Loucy (cell line): ENCODE data around the gene PCDHB6.
"Not testable (repeated sequence)": the region's sequence is repeated elsewhere in the genome, so short reads cannot be mapped to it uniquely, and the experiment has no call there.

Experiments
- H2AFZ ChIP-seq: fragments of 200-600 bp; sonication (generic); 2 replicates; pipeline ENCODE4 v1.6.0; 2016; ENCODE audit warnings: antibody characterized with exemption, mild to moderate bottlenecking, low read length, moderate library complexity
- H3F3A ChIP-seq: fragments of 200-600 bp; 2 replicates; pipeline ENCODE4 v1.6.0; 2016; ENCODE audit warnings: antibody characterized with exemption, low read depth, mild to moderate bottlenecking
- H3K27me3 ChIP-seq: fragments of 200-600 bp; sonication (generic); 2 replicates; pipeline ENCODE4 v1.6.1; 2014; ENCODE audit warnings: low read length, mild to moderate bottlenecking; ENCODE audit not compliant: insufficient read depth, poor library complexity, severe bottlenecking
- H3K36me3 ChIP-seq: fragments of 200-600 bp; sonication (generic); 2 replicates; pipeline ENCODE4 v1.6.1; 2016; ENCODE audit warnings: low read length; ENCODE audit not compliant: insufficient read depth
- H3K4me1 ChIP-seq: fragments of 200-600 bp; sonication (generic); 2 replicates; pipeline ENCODE4 v1.5.1; 2014; ENCODE audit warnings: low read length, mild to moderate bottlenecking; ENCODE audit not compliant: insufficient read depth, poor library complexity, severe bottlenecking
- H3K4me2 ChIP-seq: fragments of 200-600 bp; sonication (generic); 2 replicates; pipeline ENCODE4 v1.6.0; 2014; ENCODE audit warnings: antibody characterized with exemption, low read length, low read depth, mild to moderate bottlenecking; ENCODE audit not compliant: poor library complexity, severe bottlenecking
- H3K4me3 ChIP-seq: fragments of 200-600 bp; sonication (generic); 2 replicates; pipeline ENCODE4 v1.5.1; 2014; ENCODE audit warnings: low read length, mild to moderate bottlenecking, mixed read lengths; ENCODE audit not compliant: poor library complexity, severe bottlenecking
- H3K79me2 ChIP-seq: fragments of 200-600 bp; sonication (generic); 2 replicates; pipeline ENCODE4 v1.6.1; 2014; ENCODE audit warnings: low read length; ENCODE audit not compliant: insufficient read depth
- H3K9ac ChIP-seq: fragments of 200-600 bp; sonication (generic); 2 replicates; pipeline ENCODE4 v1.6.0; 2014; ENCODE audit warnings: mild to moderate bottlenecking, low read depth, low read length, moderate library complexity; ENCODE audit not compliant: poor library complexity, severe bottlenecking
- H3K9me2 ChIP-seq: fragments of 200-600 bp; sonication (generic); replicated peaks from 2 replicates; pipeline ENCODE4 v1.6.1; 2016; ENCODE audit warnings: low read depth, low read length, mixed read lengths
- H3K9me3 ChIP-seq: fragments of 200-600 bp; sonication (generic); 2 replicates; pipeline ENCODE4 v1.6.1; 2014; ENCODE audit warnings: mild to moderate bottlenecking, antibody characterized with exemption, low read length, low read depth; ENCODE audit not compliant: insufficient read depth
- H4K20me1 ChIP-seq: fragments of 200-600 bp; sonication (generic); 2 replicates; pipeline ENCODE4 v1.6.0; 2014; ENCODE audit warnings: antibody characterized with exemption, low read length, mild to moderate bottlenecking; ENCODE audit not compliant: insufficient read depth, poor library complexity, severe bottlenecking
- EZH2phosphoT487 ChIP-seq: fragments of 200-600 bp; IDR thresholded peaks from 2 replicates; pipeline ENCODE4 v1.6.1; 2018; ENCODE audit warnings: antibody characterized with exemption, mild to moderate bottlenecking, moderate library complexity, borderline replicate concordance
- TF ChIP-seq, protein P1 (sequence below): fragments of 200-600 bp; sonication (generic); conservative IDR thresholded peaks from 2 replicates; pipeline ENCODE4 v1.5.1; 2014; ENCODE audit warnings: mild to moderate bottlenecking, antibody characterized with exemption, low read length

PCDHB6 gene

DNA sequence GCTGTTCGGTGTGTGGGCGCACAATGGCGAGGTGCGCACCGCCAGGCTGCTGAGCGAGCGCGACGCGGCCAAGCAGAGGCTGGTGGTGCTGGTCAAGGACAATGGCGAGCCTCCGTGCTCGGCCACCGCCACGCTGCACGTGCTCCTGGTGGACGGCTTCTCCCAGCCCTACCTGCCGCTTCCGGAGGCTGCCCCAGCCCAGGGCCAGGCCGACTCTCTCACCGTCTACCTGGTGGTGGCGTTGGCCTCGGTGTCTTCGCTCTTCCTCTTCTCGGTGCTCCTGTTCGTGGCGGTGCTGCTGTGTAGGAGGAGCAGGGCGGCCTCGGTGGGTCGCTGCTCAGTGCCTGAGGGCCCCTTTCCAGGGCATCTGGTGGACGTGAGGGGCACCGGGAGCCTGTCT, 30.0 kb downstream of the PCDHB6 start:
- not testable (repeated sequence) for H2AFZ ChIP-seq, H4K20me1 ChIP-seq, H3K79me2 ChIP-seq, H3K4me3 ChIP-seq, H3K9me3 ChIP-seq, H3K9me2 ChIP-seq, H3K4me1 ChIP-seq, H3F3A ChIP-seq, H3K27me3 ChIP-seq, H3K36me3 ChIP-seq, H3K4me2 ChIP-seq, H3K9ac ChIP-seq

GRCh38 chr5:141180313-141180712, 30.5 kb downstream of the PCDHB6 start:
- H3K36me3 ChIP-seq, result no peaks in the 10 kb centered on the region

GRCh38 chr5:141182248-141182647, 32.4 kb downstream of the PCDHB6 start, which contains the start of gene PCDHB16:
PCDHB16 (plus strand) TSS chr5:141182387; CDS start chr5:141182560, 173 bp downstream.
- Histone ChIP-seq H2AFZ (no peak within 1 kb of the TSS), H3K36me3 (no peaks in the 10 kb centered on the region), H3K9ac (no peak within 1 kb of the TSS), H3K9me2 (no peaks in the 10 kb centered on the region), H3F3A (no peaks in the 10 kb centered on the region), H3K4me2 (no peak within 1 kb of the TSS), H3K27me3 (no peaks in the 10 kb centered on the region), H4K20me1 (no peaks in the 10 kb centered on the region), H3K4me1 (no peaks in the 10 kb centered on the region), H3K9me3 (no peaks in the 10 kb centered on the region), H3K79me2 (no peaks in the 10 kb centered on the region), H3K4me3 (no peak within 1 kb of the TSS)
- TF ChIP-seq EZH2phosphoT487, result no peak
- TF ChIP-seq, protein P1, sequence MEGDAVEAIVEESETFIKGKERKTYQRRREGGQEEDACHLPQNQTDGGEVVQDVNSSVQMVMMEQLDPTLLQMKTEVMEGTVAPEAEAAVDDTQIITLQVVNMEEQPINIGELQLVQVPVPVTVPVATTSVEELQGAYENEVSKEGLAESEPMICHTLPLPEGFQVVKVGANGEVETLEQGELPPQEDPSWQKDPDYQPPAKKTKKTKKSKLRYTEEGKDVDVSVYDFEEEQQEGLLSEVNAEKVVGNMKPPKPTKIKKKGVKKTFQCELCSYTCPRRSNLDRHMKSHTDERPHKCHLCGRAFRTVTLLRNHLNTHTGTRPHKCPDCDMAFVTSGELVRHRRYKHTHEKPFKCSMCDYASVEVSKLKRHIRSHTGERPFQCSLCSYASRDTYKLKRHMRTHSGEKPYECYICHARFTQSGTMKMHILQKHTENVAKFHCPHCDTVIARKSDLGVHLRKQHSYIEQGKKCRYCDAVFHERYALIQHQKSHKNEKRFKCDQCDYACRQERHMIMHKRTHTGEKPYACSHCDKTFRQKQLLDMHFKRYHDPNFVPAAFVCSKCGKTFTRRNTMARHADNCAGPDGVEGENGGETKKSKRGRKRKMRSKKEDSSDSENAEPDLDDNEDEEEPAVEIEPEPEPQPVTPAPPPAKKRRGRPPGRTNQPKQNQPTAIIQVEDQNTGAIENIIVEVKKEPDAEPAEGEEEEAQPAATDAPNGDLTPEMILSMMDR, result no peak

More at GRCh38 chr5:141180313-141180712, 30.5 kb downstream of the PCDHB6 start:
- H3K79me2 ChIP-seq, result no peaks in the 10 kb centered on the region
- no peak overlapping the region for H3K4me2 ChIP-seq
- H2AFZ ChIP-seq, result no peak overlapping the region
- no peaks in the 10 kb centered on the region for H4K20me1 ChIP-seq
- H3K4me3 ChIP-seq, result no peak overlapping the region
- H3K9ac ChIP-seq, result no peak overlapping the region
- H3K9me2 ChIP-seq, result no peaks in the 10 kb centered on the region
- H3F3A ChIP-seq, result no peaks in the 10 kb centered on the region
- no peaks in the 10 kb centered on the region for H3K27me3 ChIP-seq
- no peaks in the 10 kb centered on the region for H3K4me1 ChIP-seq
- TF ChIP-seq, protein P1, result no peak
- TF ChIP-seq EZH2phosphoT487, result no peak
- no peaks in the 10 kb centered on the region for H3K9me3 ChIP-seq

GRCh38 chr5:141184117-141184855, 34.4 kb downstream of the PCDHB6 start:
- H3K9ac ChIP-seq, H2AFZ ChIP-seq, H3K36me3 ChIP-seq, H3K9me2 ChIP-seq, H4K20me1 ChIP-seq, H3K4me1 ChIP-seq, H3K27me3 ChIP-seq, H3K4me2 ChIP-seq, H3K9me3 ChIP-seq, H3K4me3 ChIP-seq, H3F3A ChIP-seq, H3K79me2 ChIP-seq: not testable (repeated sequence)
